Measurements from ENCODE around the gene GDI2.

The GDI2 gene

DNA sequence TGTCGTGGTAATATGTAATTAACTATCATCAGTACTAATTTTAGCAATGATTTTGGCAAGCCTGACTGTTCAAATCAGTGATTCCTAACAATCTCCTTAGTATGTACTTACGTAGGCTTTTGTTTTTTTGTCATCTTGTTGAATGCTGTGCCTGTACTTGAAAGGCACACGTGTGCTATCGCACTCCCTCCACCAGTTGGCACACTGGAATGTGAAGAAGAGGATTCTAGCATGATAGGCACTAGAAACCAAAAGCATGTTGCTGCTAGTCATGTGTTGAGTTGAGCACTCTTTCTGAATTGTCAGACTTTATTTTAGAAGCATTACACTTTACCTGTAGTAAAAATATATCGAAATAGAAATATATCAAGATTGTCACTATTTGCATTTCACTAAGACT lies 69.5 kb downstream of the GDI2 start:
- DNase-seq (ENCODE audit: low read depth in 3 of 3), result no peak

DNA sequence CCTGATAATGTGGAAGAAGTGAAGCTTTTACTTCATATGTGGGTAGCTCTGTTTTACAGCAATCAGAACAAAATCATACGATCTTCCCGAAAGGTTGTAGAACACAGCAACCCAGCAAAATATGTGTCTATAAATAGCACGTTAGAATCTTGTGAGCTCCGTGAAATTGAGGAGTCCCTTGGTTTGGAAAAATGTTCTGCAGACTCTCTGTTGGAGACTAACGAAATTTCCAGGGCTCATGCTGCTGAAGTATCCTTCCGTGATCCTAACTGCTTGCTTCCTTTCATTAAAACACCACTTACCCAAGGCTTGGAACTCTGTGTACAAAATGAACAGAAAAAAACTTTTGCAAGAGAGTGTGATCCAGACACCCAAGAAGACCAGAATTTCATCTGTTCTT lies 71.1 kb downstream of the GDI2 start:
- DNase-seq (ENCODE audit: low read depth in 3 of 3), result no peak

DNA sequence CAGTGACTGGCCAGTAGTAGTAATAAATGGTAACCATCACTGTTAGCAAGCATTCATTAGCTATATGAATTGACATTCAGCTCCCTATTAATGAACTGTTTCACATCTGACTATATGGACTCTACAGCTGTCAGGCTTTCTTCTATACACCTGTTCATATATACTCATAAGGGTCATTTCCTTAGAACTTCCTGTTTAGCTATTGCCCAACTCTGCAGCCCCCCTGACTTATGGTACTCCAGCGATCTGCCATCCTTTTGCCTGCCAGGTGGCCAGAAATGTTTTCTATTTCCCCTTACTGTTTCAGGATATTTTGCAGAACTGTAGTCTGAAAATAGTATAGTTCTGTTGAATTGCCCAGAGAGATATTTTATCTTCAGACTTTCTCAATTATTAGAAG lies 72.0 kb downstream of the GDI2 start:
- DNase-seq (ENCODE audit: low read depth in 3 of 3), result no peak

DNA sequence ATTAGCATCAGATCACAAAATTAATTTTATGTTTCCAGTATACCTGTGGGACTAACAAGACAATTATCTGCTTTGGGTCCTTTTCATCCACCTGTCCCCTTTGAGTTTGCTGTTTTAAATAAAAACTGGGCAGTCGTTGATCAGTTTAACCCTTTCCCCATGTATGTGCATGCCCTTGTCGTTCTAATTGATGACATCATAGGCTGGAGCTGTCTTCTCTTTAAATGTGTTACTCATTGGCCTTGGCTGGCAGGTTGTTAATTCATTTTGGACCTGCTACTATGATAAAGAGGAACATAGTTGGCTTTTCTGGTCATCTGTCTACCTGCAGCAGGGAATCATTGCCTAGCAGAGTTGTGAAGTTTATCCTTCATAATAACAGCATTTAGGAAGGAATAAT lies 74.8 kb downstream of the GDI2 start:
- no peak for DNase-seq (ENCODE audit: low read depth in 3 of 3)

DNA sequence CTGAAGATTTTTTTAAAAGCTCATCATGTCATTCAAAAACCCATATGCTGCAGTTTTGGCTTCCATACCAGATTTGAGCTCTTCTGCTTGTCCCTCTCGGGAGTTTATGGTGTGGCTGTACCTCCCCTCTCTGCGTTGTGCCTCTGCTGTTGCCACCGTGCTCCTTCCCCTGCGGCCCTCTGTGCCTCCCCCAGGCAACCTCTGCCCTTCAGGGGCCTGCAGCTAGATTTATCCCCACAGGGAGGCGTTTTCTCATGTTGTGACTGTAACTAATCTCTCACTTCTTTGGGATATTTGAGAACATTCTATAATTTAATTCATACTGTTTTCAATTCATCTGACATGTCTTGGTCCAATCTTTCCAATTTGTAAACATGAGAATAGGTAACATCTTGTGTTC lies 75.9 kb downstream of the GDI2 start:
- DNase-seq (ENCODE audit: low read depth in 3 of 3), result no peak

DNA sequence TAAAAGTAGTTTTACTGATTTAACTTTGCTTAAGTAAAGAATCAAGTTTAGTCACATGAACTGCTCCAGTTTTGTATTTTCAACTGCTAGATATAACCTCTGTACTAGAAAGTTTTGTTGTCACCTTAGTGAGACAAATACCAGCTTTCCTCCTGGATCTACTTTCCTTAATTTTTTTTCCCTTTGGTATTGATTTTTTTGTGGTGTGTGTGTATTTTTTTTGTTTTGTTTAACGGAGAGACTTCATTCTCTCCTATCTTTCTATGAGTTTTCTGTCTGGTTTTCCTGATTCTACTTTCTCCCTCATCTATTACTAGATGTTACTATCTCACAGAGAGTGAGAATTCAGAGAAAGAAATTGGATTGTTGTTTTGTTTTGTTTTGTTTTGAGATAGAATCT lies 76.6 kb downstream of the GDI2 start:
- DNase-seq (ENCODE audit: low read depth in 3 of 3), result no peak

DNA sequence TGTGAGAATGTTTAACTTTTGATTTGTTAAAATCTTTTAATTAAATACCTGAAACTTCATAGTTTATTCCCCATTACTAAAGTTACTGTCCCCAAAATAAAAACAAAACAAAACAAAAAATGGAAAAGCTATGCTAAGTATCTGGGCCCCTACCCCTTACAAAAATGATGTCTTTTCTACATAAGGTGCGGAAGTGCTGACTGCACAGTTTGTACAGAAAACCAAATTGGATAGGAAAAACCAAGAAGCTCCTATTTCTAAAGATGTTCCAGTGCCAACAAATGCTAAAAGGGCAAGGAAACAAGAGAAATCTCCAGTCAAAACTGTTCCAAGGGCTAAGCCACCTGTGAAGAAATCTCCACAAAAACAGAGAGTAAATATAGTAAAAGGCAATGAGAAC lies 78.1 kb downstream of the GDI2 start:
- DNase-seq (ENCODE audit: low read depth in 3 of 3), result no peak

DNA sequence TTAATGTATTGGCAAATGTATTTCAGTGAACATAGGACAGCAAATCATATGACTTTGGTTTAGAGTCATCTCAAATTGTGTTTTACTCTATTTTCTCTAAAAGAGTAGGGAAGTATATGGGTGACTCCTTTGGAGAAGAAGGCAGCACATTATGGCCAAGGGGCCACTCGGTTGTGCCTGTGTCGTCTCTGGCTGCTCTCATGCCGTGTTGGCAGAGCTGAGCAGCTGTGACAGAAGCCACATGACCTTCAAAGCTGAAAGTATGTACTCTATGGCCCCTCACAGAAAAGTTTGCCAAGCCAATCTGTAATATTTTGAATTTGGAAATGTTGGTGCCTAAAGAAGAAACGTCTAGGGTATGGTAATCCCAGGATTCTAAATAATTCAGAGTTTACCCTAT lies 81.1 kb downstream of the GDI2 start:
- no peak for DNase-seq (ENCODE audit: low read depth in 3 of 3)

DNA sequence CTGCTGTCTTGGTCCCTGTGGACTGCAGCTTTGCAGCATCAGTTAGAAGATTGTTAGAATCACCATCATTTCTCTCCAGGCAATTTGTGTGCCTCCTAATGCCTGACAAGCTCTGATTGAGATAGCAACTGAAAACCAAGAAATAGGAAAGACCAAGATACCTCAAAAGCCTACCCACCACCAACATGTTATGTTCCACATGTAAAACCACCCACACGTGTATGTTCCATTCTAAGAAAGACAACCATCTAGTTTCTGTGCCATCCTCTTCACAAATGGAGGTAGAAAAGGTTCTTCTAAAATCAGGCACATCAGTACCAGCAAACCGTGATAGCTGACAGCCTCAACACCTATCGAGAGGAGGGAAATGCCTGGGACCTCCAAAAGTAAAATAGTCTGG lies 81.7 kb downstream of the GDI2 start:
- no peak for DNase-seq (ENCODE audit: low read depth in 3 of 3)

DNA sequence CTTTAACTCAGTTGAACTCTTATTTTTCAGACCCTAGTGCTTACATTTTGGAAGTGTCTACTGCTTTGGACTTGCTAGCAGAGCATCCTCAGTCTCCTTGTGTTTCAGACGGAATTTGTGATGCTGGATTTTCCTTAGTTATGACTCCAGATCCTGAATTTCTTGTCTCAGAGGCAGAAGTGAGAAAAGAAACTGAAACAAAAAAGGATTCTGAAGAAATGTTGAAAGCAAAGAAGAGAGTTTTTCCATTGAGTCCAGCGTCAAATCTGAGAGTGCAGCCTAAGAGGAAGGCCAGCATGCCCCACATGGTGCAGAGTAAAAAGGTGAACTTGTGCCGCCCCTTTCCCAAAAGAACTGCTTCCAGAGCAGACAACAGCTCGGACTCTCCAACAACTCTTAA lies 82.5 kb downstream of the GDI2 start:
- DNase-seq (ENCODE audit: low read depth in 3 of 3), result no peak

DNA sequence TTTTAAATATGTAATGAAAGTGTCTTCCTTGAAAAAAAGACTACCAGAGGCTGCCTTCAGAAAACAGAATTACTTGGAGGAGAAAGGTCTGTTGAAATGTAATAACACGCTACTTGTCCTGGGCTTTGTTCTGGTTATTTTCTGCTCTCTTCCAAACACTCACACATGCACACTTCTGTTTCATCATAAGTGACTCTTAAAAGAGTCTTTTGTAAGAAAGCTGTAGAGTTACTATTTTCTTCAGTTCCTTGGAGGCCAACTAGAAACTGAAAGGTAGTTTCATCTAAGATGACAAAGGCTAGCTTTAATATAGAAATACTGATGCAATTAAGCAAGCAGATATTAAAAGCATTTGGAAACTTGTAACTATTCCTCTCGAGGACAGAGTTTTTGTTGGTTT lies 89.5 kb downstream of the GDI2 start:
- no peak for DNase-seq (ENCODE audit: low read depth in 3 of 3)

DNA sequence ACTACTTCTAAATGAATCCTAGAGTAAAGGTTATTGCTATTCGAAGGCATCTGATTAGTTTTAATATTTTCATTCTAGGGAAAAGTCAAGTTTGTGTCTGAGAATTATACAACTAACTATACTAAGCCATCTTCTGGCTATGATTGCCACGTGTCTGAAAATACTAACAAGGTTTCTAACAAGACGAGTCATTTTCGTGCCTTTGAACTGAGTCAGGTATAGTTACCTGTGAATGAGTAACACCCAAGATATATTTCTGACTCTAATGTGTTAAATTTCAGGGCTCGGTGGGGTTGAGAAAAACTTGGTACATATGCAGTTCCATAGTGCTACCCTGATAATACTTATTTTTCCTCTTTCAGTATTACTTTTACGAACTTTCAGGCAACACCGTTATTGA lies 93.1 kb downstream of the GDI2 start:
- DNase-seq (ENCODE audit: low read depth in 3 of 3), result no peak

DNA sequence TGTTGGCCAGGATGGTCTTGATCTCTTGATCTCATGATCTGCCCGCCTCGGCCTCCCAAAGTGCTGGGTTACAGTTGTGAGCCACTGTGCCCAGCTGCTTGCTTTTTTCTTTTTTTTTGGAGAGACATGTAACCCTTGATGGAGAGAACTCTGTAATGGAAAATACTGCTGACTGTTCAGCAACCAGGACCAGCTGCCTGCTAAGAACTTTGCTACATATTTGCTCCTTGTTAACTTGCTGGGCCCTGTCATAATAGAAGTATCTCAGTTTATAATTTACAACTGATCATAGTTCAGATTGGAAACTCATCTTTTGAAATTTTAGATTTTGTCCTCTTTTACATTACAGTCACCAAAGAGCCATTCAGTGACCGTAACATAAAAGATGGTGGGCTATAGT lies 93.7 kb downstream of the GDI2 start:
- DNase-seq (ENCODE audit: low read depth in 3 of 3), result no peak
